OCI-LY1 (cell line): ENCODE measurements around the gene GP1BB.

ENCODE experiments used
- CTCF ChIP-seq: fragments of 200-600 bp; sonication (generic), shearing (Covaris generic); IDR thresholded peaks from 2 replicates; pipeline ENCODE4 v1.5.1; 2017; ENCODE audit warnings: mild to moderate bottlenecking, antibody characterized with exemption, low read length, moderate library complexity, mixed read lengths
- EZH2 ChIP-seq: fragments of 200-600 bp; sonication (generic), shearing (Covaris generic); IDR thresholded peaks from 2 replicates; pipeline ENCODE4 v1.8.0; 2017; ENCODE audit warnings: borderline replicate concordance, mixed run types, mild to moderate bottlenecking, antibody characterized with exemption, low read length, moderate library complexity, mixed read lengths

GRCh38 chr22:19715188-19715930, 8.0 kb upstream of the GP1BB start:
- TF ChIP-seq EZH2 (no peak), CTCF (no peak)
